ENCODE results near the gene PDZD7.
A peak's percentile ranks its signal among the peaks of the same experiment; 100 is the strongest.

Gene PDZD7

GRCh38 chr10:100989088-100989487 lies 41.8 kb downstream of the PDZD7 start:
- peaks cover 6% of the 10 kb centered on the region for H3K4me1 ChIP-seq (ENCODE audit: control insufficient read depth, insufficient read depth, low read length)
- TF ChIP-seq KLF8 (tag by site-specific recombination; IDR thresholded peaks at IDR 0.05) (no peak), PBX3 (CRISPR knock-in tag; IDR thresholded peaks at IDR 0.05) (no peak), TRIM28 (IDR thresholded peaks at IDR 0.05; ENCODE audit: borderline replicate concordance, low read length) (no peak), ZNF571 (tag by site-specific recombination; IDR thresholded peaks at IDR 0.05) (no peak), ZSCAN16 (tag by site-specific recombination; IDR thresholded peaks at IDR 0.05) (no peak), ZNF777 (tag by site-specific recombination; IDR thresholded peaks at IDR 0.05; ENCODE audit: borderline replicate concordance) (no peak), ZNF776 (tag by site-specific recombination; IDR thresholded peaks at IDR 0.05; ENCODE audit: borderline replicate concordance) (no peak), ZNF529 (tag by site-specific recombination; IDR thresholded peaks at IDR 0.05; ENCODE audit: insufficient replicate concordance) (no peak), ZNF239 (tag by site-specific recombination; IDR thresholded peaks at IDR 0.05) (no peak)
- no peaks in the 10 kb centered on the region for H3K9me3 ChIP-seq (ENCODE audit: control insufficient read depth, insufficient read depth, low read depth, low read length)
- H3K27ac ChIP-seq (ENCODE audit: extremely low read depth, low read depth, low read length) = no peak overlapping the region
- peaks cover 20 to 69% of the 10 kb centered on the region in 2 experiments for H3K36me3 ChIP-seq (ENCODE audit: control insufficient read depth in 2 of 2, insufficient read depth in 1 of 2, low read length in 2 of 2)
- ChIA-PET POLR2A (no interaction called here), CTCF (interaction anchor here (1.3 to 16.6 kb wide), 3 partner anchors 9 to 28 kb away, joined by 3 to 274 read pairs (median 49); partner anchors contain the start of gene LZTS2)
- H3K4me3 ChIP-seq (ENCODE audit: low read depth, low read length) = no peak overlapping the region

GRCh38 chr10:100988166-100988565 lies 42.8 kb downstream of the PDZD7 start:
- CTCF ChIA-PET = interaction anchor here (6.4 to 16.6 kb wide), 2 partner anchors 10 to 29 kb away, joined by 49 to 274 read pairs; partner anchors contain the start of gene LZTS2
- H3K27ac ChIP-seq (ENCODE audit: extremely low read depth, low read depth, low read length) = no peak overlapping the region; the same call in 1 of the 2 replicates
- POLR2A ChIA-PET = interaction anchor here (1.5 kb wide), 1 partner anchor 9 kb away, joined by 6 read pairs; no protein-coding TSS in a partner anchor
- H3K36me3 ChIP-seq (ENCODE audit: control insufficient read depth in 2 of 2, insufficient read depth in 1 of 2, low read length in 2 of 2) = peaks cover 20 to 67% of the 10 kb centered on the region in 2 experiments
- H3K4me3 ChIP-seq (ENCODE audit: low read depth, low read length) = peak overlapping the region; percentile 95
- TF ChIP-seq ZNF324 (tag by site-specific recombination; IDR thresholded peaks at IDR 0.05) = no peak
- no peak for TF ChIP-seq ZEB2 (tag by site-specific recombination; IDR thresholded peaks at IDR 0.05)
- TF ChIP-seq ZBTB17 (tag by site-specific recombination; IDR thresholded peaks at IDR 0.05) = no peak
- no peak for TF ChIP-seq ZSCAN5A (tag by site-specific recombination; IDR thresholded peaks at IDR 0.05)
- no peak for TF ChIP-seq ZNF433 (tag by site-specific recombination; IDR thresholded peaks at IDR 0.05; ENCODE audit: low read depth)
- TF ChIP-seq ZNF280D (tag by site-specific recombination; IDR thresholded peaks at IDR 0.05) = no peak
- no peak for TF ChIP-seq KLF17 (tag by site-specific recombination; IDR thresholded peaks at IDR 0.05)
- no peak for TF ChIP-seq OVOL3 (tag by site-specific recombination; IDR thresholded peaks at IDR 0.05)
- no peak for TF ChIP-seq ZNF600 (tag by site-specific recombination; IDR thresholded peaks at IDR 0.05)
- TF ChIP-seq ZNF121 (tag by site-specific recombination; IDR thresholded peaks at IDR 0.05) = no peak
- TF ChIP-seq ZFHX2 (tag by site-specific recombination; conservative IDR thresholded peaks at IDR 0.05) = no peak
- TF ChIP-seq ZNF16 (tag by site-specific recombination; IDR thresholded peaks at IDR 0.05; ENCODE audit: low read depth) = no peak
- TF ChIP-seq ZNF404 (tag by site-specific recombination; IDR thresholded peaks at IDR 0.05) = no peak
- TF ChIP-seq GLI4 (tag by site-specific recombination; IDR thresholded peaks at IDR 0.05) = no peak
- no peak for TF ChIP-seq ZNF423 (tag by site-specific recombination; IDR thresholded peaks at IDR 0.05)
- TF ChIP-seq CTCF (tag by site-specific recombination; IDR thresholded peaks at IDR 0.05) = no peak
- no peak for TF ChIP-seq ZNF366 (tag by site-specific recombination; conservative IDR thresholded peaks at IDR 0.05)
- no peak for TF ChIP-seq HOXA7 (CRISPR knock-in tag; IDR thresholded peaks at IDR 0.05; ENCODE audit: borderline replicate concordance)
- peaks cover 6% of the 10 kb centered on the region for H3K4me1 ChIP-seq (ENCODE audit: control insufficient read depth, insufficient read depth, low read length)
- no peaks in the 10 kb centered on the region for H3K9me3 ChIP-seq (ENCODE audit: control insufficient read depth, insufficient read depth, low read depth, low read length)
